Right atrium auricular region (tissue), 2 donors: ENCODE measurements around the gene ENO4. TPM values are rescaled to one million over a fixed set of nuclear protein-coding genes. Genes with fewer than 3 reads are reported as not detected.

Experiments
- DNase-seq: peaks from one replicate; pipeline ENCODE4 v3.0.0-alpha.2; 2019; ENCODE audit warnings: low spot score
- H3K27ac ChIP-seq, 2 donors: fragments of 200-600 bp; sonication (generic); 1 replicate in 1 of 2; 2 replicates in 1 of 2; pipeline ENCODE4 v1.5.1; 2016 to 2019
- H3K27me3 ChIP-seq, 2 donors: fragments of 200-600 bp; sonication (generic); one replicate each; pipeline versions ENCODE4 v1.5.1 to v1.6.0; 2017 to 2019
- H3K36me3 ChIP-seq: fragments of 200-600 bp; sonication (generic); one replicate; pipeline ENCODE4 v1.5.1; 2016
- H3K4me1 ChIP-seq, 2 donors: fragments of 200-600 bp; sonication (generic); one replicate each; pipeline versions ENCODE4 v1.5.1 to v1.6.0; 2017 to 2019
- H3K4me3 ChIP-seq, 2 donors: fragments of 200-600 bp; sonication (generic); 1 replicate in 1 of 2; 2 replicates in 1 of 2; pipeline ENCODE4 v1.5.1; 2017 to 2019; ENCODE audit warnings: mild to moderate bottlenecking in 1 of 2, moderate library complexity in 1 of 2
- H3K9me3 ChIP-seq, 2 donors: fragments of 200-600 bp; sonication (generic); one replicate each; pipeline ENCODE4 v1.5.1; 2019
- CTCF ChIP-seq, 2 donors: fragments of 200-600 bp; sonication (generic); IDR thresholded peaks; one replicate each; pipeline ENCODE4 v1.5.1; 2019; ENCODE audit warnings: antibody characterized with exemption in 2 of 2
- total RNA-seq, 2 donors: library from RNA; depleted of rRNA; stranded (reverse); fragments of >200 nt; gene quantifications; one replicate each; pipeline ENCODE4 v1.1.0, GENCODE V29; 2016

The ENO4 gene
- total RNA-seq: under 1 TPM in 1 of 2 donors, not detected in 1; 0.15 TPM

- H3K4me3 ChIP-seq: peak within 1 kb of the TSS; percentile 56 to 61
- H3K36me3 ChIP-seq: no peaks in the 10 kb centered on the region
- TF ChIP-seq CTCF (IDR thresholded peaks at IDR 0.05): no peak
- peak; percentile 60 for DNase-seq
- H3K27ac ChIP-seq: peak within 1 kb of the TSS; percentile 69 to 72
- peaks cover 0 to 12% of the 10 kb centered on the region in 2 donors for H3K4me1 ChIP-seq
- no peaks in the 10 kb centered on the region for H3K9me3 ChIP-seq
- no peaks in the 10 kb centered on the region for H3K27me3 ChIP-seq
These were observed at the start of gene ENO4 for GRCh38 chr10:116849248-116850057. ENO4 (plus strand) TSS chr10:116849499; CDS start chr10:116849567, 68 bp downstream.

GRCh38 chr10:116800286-116800929 is 48.9 kb upstream of the ENO4 start:
- no peaks in the 10 kb centered on the region for H3K4me1 ChIP-seq
- H3K4me3 ChIP-seq: no peak overlapping the region
- TF ChIP-seq CTCF (IDR thresholded peaks at IDR 0.05): no peak
- no peaks in the 10 kb centered on the region for H3K27me3 ChIP-seq
- no peak overlapping the region for H3K27ac ChIP-seq
- no peak for DNase-seq
- H3K36me3 ChIP-seq: no peaks in the 10 kb centered on the region
- H3K9me3 ChIP-seq: no peaks in the 10 kb centered on the region

- TF ChIP-seq CTCF (IDR thresholded peaks at IDR 0.05): no peak
- no peak for DNase-seq
- Histone ChIP-seq H3K4me3 (no peak overlapping the region), H3K27ac (no peak overlapping the region), H3K4me1 (no peaks in the 10 kb centered on the region), H3K9me3 (no peaks in the 10 kb centered on the region), H3K27me3 (no peaks in the 10 kb centered on the region), H3K36me3 (no peaks in the 10 kb centered on the region)
These were observed 47.6 kb upstream of the ENO4 start for GRCh38 chr10:116801658-116802057.

- no peaks in the 10 kb centered on the region for H3K27me3 ChIP-seq
- H3K4me3 ChIP-seq: no peak overlapping the region
- no peak overlapping the region for H3K27ac ChIP-seq
- no peaks in the 10 kb centered on the region for H3K9me3 ChIP-seq
- DNase-seq: no peak
- H3K4me1 ChIP-seq: no peaks in the 10 kb centered on the region
- TF ChIP-seq CTCF (IDR thresholded peaks at IDR 0.05): no peak
- no peaks in the 10 kb centered on the region for H3K36me3 ChIP-seq
These were observed 46.8 kb upstream of the ENO4 start for GRCh38 chr10:116802474-116802873.

- Histone ChIP-seq H3K4me3 (no peak overlapping the region), H3K4me1 (no peaks in the 10 kb centered on the region), H3K27me3 (no peaks in the 10 kb centered on the region), H3K27ac (no peak overlapping the region), H3K36me3 (no peaks in the 10 kb centered on the region), H3K9me3 (no peaks in the 10 kb centered on the region)
- DNase-seq: no peak
- TF ChIP-seq CTCF (IDR thresholded peaks at IDR 0.05): no peak
These were observed 46.4 kb upstream of the ENO4 start for GRCh38 chr10:116802876-116803275.
